Fibroblast of peridontal ligament (primary cell): ENCODE results near the gene CDKN1B.

Source experiments
- DNase-seq: peaks from one replicate; pipeline ENCODE4 v3.0.0-alpha.2; 2010; ENCODE audit errors: extremely low read depth

Gene CDKN1B

GRCh38 chr12:12755923-12756322 is 38.8 kb downstream of the CDKN1B start:
- peak; percentile 27 for DNase-seq

- DNase-seq: no peak
These were observed 40.0 kb downstream of the CDKN1B start for GRCh38 chr12:12757121-12757520.

GRCh38 chr12:12759234-12759915 is 42.2 kb downstream of the CDKN1B start:
- DNase-seq: no peak

GRCh38 chr12:12764824-12765223 is 47.7 kb downstream of the CDKN1B start:
- DNase-seq: no peak

GRCh38 chr12:12770262-12770661 is 53.1 kb downstream of the CDKN1B start:
- no peak for DNase-seq
